ENCODE data around the gene FOXK1. TPM values are rescaled to one million over a fixed set of nuclear protein-coding genes. Genes with fewer than 3 reads are reported as not detected.

FOXK1 gene
- total and polyA plus RNA-seq, 4 experiments from 2014 or later: 1.3 to 53.3 (median 29.0) TPM

- peak overlapping the region in 1 of 7 donors; percentile 19 for H3K27ac Mint-ChIP-seq
- Histone ChIP-seq H3K9me3 (ENCODE audit: control insufficient read depth in 1 of 2, low read length in 2 of 2) (no peaks in the 10 kb centered on the region), H3K4me3 (ENCODE audit: low read length in 2 of 2) (no peak overlapping the region), H3K4me1 (ENCODE audit: insufficient read depth, low read length) (peaks cover 3% of the 10 kb centered on the region), H3K36me3 (ENCODE audit: insufficient read depth, low read length) (no peaks in the 10 kb centered on the region), H3K27me3 (ENCODE audit: insufficient read depth, low read length) (no peaks in the 10 kb centered on the region), H3K27ac (ENCODE audit: low read depth, low read length) (no peak overlapping the region)
- H3K36me3 Mint-ChIP-seq: no peaks in the 10 kb centered on the region
- H3K4me3 Mint-ChIP-seq: no peak overlapping the region
- CTCF ChIA-PET (ENCODE audit: partially characterized antibody): interaction anchor here (1.0 kb wide), 1 partner anchor 15 kb away, joined by 3 read pairs; no protein-coding TSS in a partner anchor
- H3K27me3 Mint-ChIP-seq: peaks cover 3% of the 10 kb centered on the region in 2 donors
- H3K9me3 Mint-ChIP-seq: no peaks in the 10 kb centered on the region
- DNase-seq: no peak
- peaks cover 4 to 12% (median 7%) of the 10 kb centered on the region in 4 donors for H3K4me1 Mint-ChIP-seq
- intact Hi-C loops (cut with micrococcal nuclease): no loop called here
- POLR2A ChIA-PET (ENCODE audit: partially characterized antibody): no interaction called here
Observed at GRCh38 chr7:4806983-4807597, 125.0 kb downstream of the FOXK1 start.

- Histone ChIP-seq H3K36me3 (ENCODE audit: insufficient read depth, low read length) (no peaks in the 10 kb centered on the region), H3K4me1 (ENCODE audit: insufficient read depth, low read length) (peaks cover 3% of the 10 kb centered on the region), H3K9me3 (ENCODE audit: control insufficient read depth in 1 of 2, low read length in 2 of 2) (no peaks in the 10 kb centered on the region), H3K4me3 (ENCODE audit: low read length in 2 of 2) (no peak overlapping the region), H3K27me3 (ENCODE audit: insufficient read depth, low read length) (no peaks in the 10 kb centered on the region), H3K27ac (ENCODE audit: low read depth, low read length) (no peak overlapping the region)
- H3K27ac Mint-ChIP-seq: no peak overlapping the region
- peaks cover 0 to under 1% (median 0%) of the 10 kb centered on the region in 8 donors for H3K9me3 Mint-ChIP-seq
- peaks cover 4 to 5% of the 10 kb centered on the region in 2 donors for H3K27me3 Mint-ChIP-seq
- intact Hi-C loops (cut with micrococcal nuclease): no loop called here
- no peaks in the 10 kb centered on the region for H3K36me3 Mint-ChIP-seq
- ChIA-PET POLR2A (ENCODE audit: partially characterized antibody) (no interaction called here), CTCF (ENCODE audit: partially characterized antibody) (interaction anchor here (1.1 kb wide), 1 partner anchor 9 kb away, joined by 4 read pairs; no protein-coding TSS in a partner anchor)
- peaks cover 4 to 12% (median 7%) of the 10 kb centered on the region in 4 donors for H3K4me1 Mint-ChIP-seq
- DNase-seq: no peak
- H3K4me3 Mint-ChIP-seq: no peak overlapping the region
Observed at GRCh38 chr7:4807598-4808016, 125.5 kb downstream of the FOXK1 start.

- Mint-ChIP-seq H3K4me3 (no peak overlapping the region), H3K36me3 (no peaks in the 10 kb centered on the region), H3K27ac (no peak overlapping the region), H3K9me3 (peaks cover 0 to 2% (median 0%) of the 10 kb centered on the region in 8 donors), H3K4me1 (peaks cover 4 to 12% (median 8%) of the 10 kb centered on the region in 4 donors), H3K27me3 (peaks cover 5 to 7% of the 10 kb centered on the region in 2 donors)
- H3K27me3 ChIP-seq (ENCODE audit: insufficient read depth, low read length): no peaks in the 10 kb centered on the region
- no peak for DNase-seq
- intact Hi-C loops (cut with micrococcal nuclease): no loop called here
- H3K9me3 ChIP-seq (ENCODE audit: control insufficient read depth in 1 of 2, low read length in 2 of 2): no peaks in the 10 kb centered on the region
- peaks cover 3% of the 10 kb centered on the region for H3K4me1 ChIP-seq (ENCODE audit: insufficient read depth, low read length)
- no peaks in the 10 kb centered on the region for H3K36me3 ChIP-seq (ENCODE audit: insufficient read depth, low read length)
- CTCF ChIA-PET (ENCODE audit: partially characterized antibody): interaction anchor here (1.1 kb wide), 1 partner anchor 10 kb away, joined by 4 read pairs; no protein-coding TSS in a partner anchor
- POLR2A ChIA-PET (ENCODE audit: partially characterized antibody): no interaction called here
- no peak overlapping the region for H3K27ac ChIP-seq (ENCODE audit: low read depth, low read length)
- H3K4me3 ChIP-seq (ENCODE audit: low read length in 2 of 2): no peak overlapping the region
Observed at GRCh38 chr7:4808026-4808425, 125.9 kb downstream of the FOXK1 start.

GRCh38 chr7:4808565-4808964 is 126.5 kb downstream of the FOXK1 start:
- H3K4me3 Mint-ChIP-seq: peak overlapping the region in 1 of 8 donors; percentile 63

GRCh38 chr7:4809091-4809591 is 127.0 kb downstream of the FOXK1 start:
- H3K27me3 Mint-ChIP-seq: peaks cover 13 to 16% of the 10 kb centered on the region in 2 donors
- no peaks in the 10 kb centered on the region for H3K27me3 ChIP-seq (ENCODE audit: insufficient read depth, low read length)
- H3K4me1 ChIP-seq (ENCODE audit: insufficient read depth, low read length): peaks cover 3% of the 10 kb centered on the region
- intact Hi-C loops (cut with micrococcal nuclease): no loop called here
- no peaks in the 10 kb centered on the region for H3K9me3 ChIP-seq (ENCODE audit: control insufficient read depth in 1 of 2, low read length in 2 of 2)
- peak in 3 of 5 donors; percentile 16 to 34 (median 24) for DNase-seq
- peak overlapping the region in 2 of 7 donors; percentile 50 to 70 for H3K27ac Mint-ChIP-seq
- peaks cover 4 to 12% (median 8%) of the 10 kb centered on the region in 4 donors for H3K4me1 Mint-ChIP-seq
- H3K4me3 Mint-ChIP-seq: peak overlapping the region; percentile 69 to 89 (median 80)
- H3K27ac ChIP-seq (ENCODE audit: low read depth, low read length): no peak overlapping the region
- ChIA-PET CTCF (ENCODE audit: partially characterized antibody) (interaction anchor here (1.1 to 1.2 kb wide), 2 partner anchors 12 to 198 kb away, joined by 3 read pairs; no protein-coding TSS in a partner anchor), POLR2A (ENCODE audit: partially characterized antibody) (interaction anchor here (1.5 kb wide), 1 partner anchor 34 kb away, joined by 4 read pairs; the partner anchor contains the start of gene AP5Z1)
- peaks cover 0 to 2% (median 0%) of the 10 kb centered on the region in 8 donors for H3K9me3 Mint-ChIP-seq
- no peak overlapping the region for H3K4me3 ChIP-seq (ENCODE audit: low read length in 2 of 2)
- no peaks in the 10 kb centered on the region for H3K36me3 Mint-ChIP-seq
- H3K36me3 ChIP-seq (ENCODE audit: insufficient read depth, low read length): no peaks in the 10 kb centered on the region

More at GRCh38 chr7:4808565-4808964, 126.5 kb downstream of the FOXK1 start:
- peaks cover 3% of the 10 kb centered on the region for H3K4me1 ChIP-seq (ENCODE audit: insufficient read depth, low read length)
- CTCF ChIA-PET (ENCODE audit: partially characterized antibody): interaction anchor here (1.1 kb wide), 1 partner anchor 10 kb away, joined by 4 read pairs; no protein-coding TSS in a partner anchor
- H3K27ac ChIP-seq (ENCODE audit: low read depth, low read length): no peak overlapping the region
- Mint-ChIP-seq H3K9me3 (peaks cover 0 to 2% (median 0%) of the 10 kb centered on the region in 8 donors), H3K27me3 (peaks cover 9 to 12% of the 10 kb centered on the region in 2 donors), H3K27ac (no peak overlapping the region), H3K4me1 (peaks cover 4 to 12% (median 8%) of the 10 kb centered on the region in 4 donors), H3K36me3 (no peaks in the 10 kb centered on the region)
- H3K9me3 ChIP-seq (ENCODE audit: control insufficient read depth in 1 of 2, low read length in 2 of 2): no peaks in the 10 kb centered on the region
- intact Hi-C loops (cut with micrococcal nuclease): no loop called here
- no peaks in the 10 kb centered on the region for H3K27me3 ChIP-seq (ENCODE audit: insufficient read depth, low read length)
- H3K36me3 ChIP-seq (ENCODE audit: insufficient read depth, low read length): no peaks in the 10 kb centered on the region
- POLR2A ChIA-PET (ENCODE audit: partially characterized antibody): interaction anchor here (1.5 kb wide), 1 partner anchor 33 kb away, joined by 4 read pairs; the partner anchor contains the start of gene AP5Z1
- no peak overlapping the region for H3K4me3 ChIP-seq (ENCODE audit: low read length in 2 of 2)
- no peak for DNase-seq

- H3K4me3 ChIP-seq (ENCODE audit: low read length in 2 of 2): no peak overlapping the region
- H3K4me1 ChIP-seq (ENCODE audit: insufficient read depth, low read length): peaks cover 3% of the 10 kb centered on the region
- Mint-ChIP-seq H3K4me3 (peak overlapping the region in 6 of 8 donors; percentile 46 to 73 (median 59)), H3K27ac (no peak overlapping the region), H3K4me1 (peaks cover 4 to 12% (median 8%) of the 10 kb centered on the region in 4 donors), H3K9me3 (peaks cover 0 to 2% (median 0%) of the 10 kb centered on the region in 8 donors), H3K36me3 (no peaks in the 10 kb centered on the region), H3K27me3 (peaks cover 16 to 18% of the 10 kb centered on the region in 2 donors)
- intact Hi-C loops (cut with micrococcal nuclease): no loop called here
- POLR2A ChIA-PET (ENCODE audit: partially characterized antibody): interaction anchor here (1.5 kb wide), 1 partner anchor 34 kb away, joined by 4 read pairs; the partner anchor contains the start of gene AP5Z1
- no peak overlapping the region for H3K27ac ChIP-seq (ENCODE audit: low read depth, low read length)
- H3K9me3 ChIP-seq (ENCODE audit: control insufficient read depth in 1 of 2, low read length in 2 of 2): no peaks in the 10 kb centered on the region
- no peaks in the 10 kb centered on the region for H3K36me3 ChIP-seq (ENCODE audit: insufficient read depth, low read length)
- DNase-seq: no peak
- H3K27me3 ChIP-seq (ENCODE audit: insufficient read depth, low read length): peaks cover 4% of the 10 kb centered on the region
- CTCF ChIA-PET (ENCODE audit: partially characterized antibody): interaction anchor here (1.1 to 1.2 kb wide), 2 partner anchors 13 to 198 kb away, joined by 3 read pairs; no protein-coding TSS in a partner anchor
Observed at GRCh38 chr7:4809666-4810065, 127.6 kb downstream of the FOXK1 start.

- no peak overlapping the region for H3K27ac ChIP-seq (ENCODE audit: low read depth, low read length)
- Mint-ChIP-seq H3K4me1 (peaks cover 2 to 8% (median 4%) of the 10 kb centered on the region in 4 donors), H3K27ac (no peak overlapping the region), H3K36me3 (no peaks in the 10 kb centered on the region), H3K9me3 (peaks cover 0 to 2% (median 0%) of the 10 kb centered on the region in 8 donors), H3K27me3 (peaks cover 13 to 20% of the 10 kb centered on the region in 2 donors), H3K4me3 (no peak overlapping the region)
- no peak overlapping the region for H3K4me3 ChIP-seq (ENCODE audit: low read length in 2 of 2)
- DNase-seq: no peak
- no peaks in the 10 kb centered on the region for H3K36me3 ChIP-seq (ENCODE audit: insufficient read depth, low read length)
- ChIA-PET POLR2A (ENCODE audit: partially characterized antibody) (no interaction called here), CTCF (ENCODE audit: partially characterized antibody) (no interaction called here)
- H3K4me1 ChIP-seq (ENCODE audit: insufficient read depth, low read length): peaks cover 3% of the 10 kb centered on the region
- H3K27me3 ChIP-seq (ENCODE audit: insufficient read depth, low read length): peaks cover 4% of the 10 kb centered on the region
- H3K9me3 ChIP-seq (ENCODE audit: control insufficient read depth in 1 of 2, low read length in 2 of 2): no peaks in the 10 kb centered on the region
- intact Hi-C loops (cut with micrococcal nuclease): no loop called here
Observed at GRCh38 chr7:4814433-4814832, 132.3 kb downstream of the FOXK1 start.
